ENCODE data around the gene P4HB. TPM values are rescaled to one million over a fixed set of nuclear protein-coding genes. Genes with fewer than 3 reads are reported as not detected.

The P4HB gene
- total RNA-seq, 6 donors from 2014 or later, result 374 to 627 (median 531) TPM

GRCh38 chr17:81849457-81849856, 10.9 kb downstream of the P4HB start:
- H3K27ac ChIP-seq, result no peak overlapping the region
- H3K4me3 ChIP-seq, result no peak overlapping the region
- H3K36me3 ChIP-seq, result peaks cover 59 to 99% (median 86%) of the 10 kb centered on the region in 4 donors
- DNase-seq (no peak), ATAC-seq (ENCODE audit: low FRiP score in 2 of 2) (no peak)
- no peaks in the 10 kb centered on the region for H3K4me1 ChIP-seq
- TF ChIP-seq CTCF (IDR thresholded peaks at IDR 0.05) (no peak), EP300 (IDR thresholded peaks at IDR 0.05) (no peak), POLR2AphosphoS5 (IDR thresholded peaks at IDR 0.05) (no peak), POLR2A (IDR thresholded peaks at IDR 0.05) (no peak)
- no peaks in the 10 kb centered on the region for H3K9me3 ChIP-seq
- WGBS, 2 donors, result 91 to 92% methylated on average over 12 of the region's 12 CpGs
- no peaks in the 10 kb centered on the region for H3K27me3 ChIP-seq

- no peak for ATAC-seq (ENCODE audit: low FRiP score in 2 of 2)
- WGBS, 2 donors, result 85 to 90% methylated on average over 7 to 24 of the region's 24 CpGs
These were observed 13.3 kb downstream of the P4HB start for GRCh38 chr17:81846743-81847689.

GRCh38 chr17:81845881-81846742, 14.2 kb downstream of the P4HB start:
- Histone ChIP-seq H3K4me3 (no peak overlapping the region), H3K4me1 (peaks cover 0 to 4% (median under 1%) of the 10 kb centered on the region in 4 donors), H3K27me3 (no peaks in the 10 kb centered on the region), H3K9me3 (no peaks in the 10 kb centered on the region), H3K27ac (peak overlapping the region in 1 of 4 donors; percentile 22), H3K36me3 (peaks cover 37 to 92% (median 71%) of the 10 kb centered on the region in 4 donors)
- 92 to 93% methylated on average over 28 to 38 of the region's 38 CpGs for WGBS, 2 donors
- peak in 1 of 2 donors; percentile 63 for DNase-seq
- TF ChIP-seq POLR2A (IDR thresholded peaks at IDR 0.05) (no peak), EP300 (IDR thresholded peaks at IDR 0.05) (no peak), POLR2AphosphoS5 (IDR thresholded peaks at IDR 0.05) (no peak), CTCF (IDR thresholded peaks at IDR 0.05) (no peak)
- no peak for ATAC-seq (ENCODE audit: low FRiP score in 2 of 2)

More at GRCh38 chr17:81846743-81847689, 13.3 kb downstream of the P4HB start:
- Histone ChIP-seq H3K36me3 (peaks cover 42 to 99% (median 80%) of the 10 kb centered on the region in 4 donors), H3K27ac (peak overlapping the region in 1 of 4 donors; percentile 22), H3K9me3 (no peaks in the 10 kb centered on the region), H3K4me1 (no peaks in the 10 kb centered on the region), H3K4me3 (no peak overlapping the region), H3K27me3 (no peaks in the 10 kb centered on the region)
- peak in 1 of 2 donors; percentile 46 for DNase-seq
- no peak for TF ChIP-seq EP300 (IDR thresholded peaks at IDR 0.05)
- no peak for TF ChIP-seq POLR2A (IDR thresholded peaks at IDR 0.05)
- TF ChIP-seq CTCF (IDR thresholded peaks at IDR 0.05), result no peak
- no peak for TF ChIP-seq POLR2AphosphoS5 (IDR thresholded peaks at IDR 0.05)

GRCh38 chr17:81845361-81845760, 15.0 kb downstream of the P4HB start:
- no peak overlapping the region for H3K27ac ChIP-seq
- no peaks in the 10 kb centered on the region for H3K9me3 ChIP-seq
- WGBS, 2 donors, result 92 to 93% methylated on average over 13 of the region's 13 CpGs
- peaks cover 37 to 85% (median 66%) of the 10 kb centered on the region in 4 donors for H3K36me3 ChIP-seq
- ATAC-seq (ENCODE audit: low FRiP score in 2 of 2) (no peak), DNase-seq (peak in 1 of 2 donors; percentile 44)
- no peak for TF ChIP-seq CTCF (IDR thresholded peaks at IDR 0.05)
- TF ChIP-seq EP300 (IDR thresholded peaks at IDR 0.05), result no peak
- TF ChIP-seq POLR2A (IDR thresholded peaks at IDR 0.05), result no peak
- TF ChIP-seq POLR2AphosphoS5 (IDR thresholded peaks at IDR 0.05), result no peak
- H3K27me3 ChIP-seq, result no peaks in the 10 kb centered on the region
- no peak overlapping the region for H3K4me3 ChIP-seq
- peaks cover 0 to 10% (median 1%) of the 10 kb centered on the region in 4 donors for H3K4me1 ChIP-seq

Data from upper lobe of left lung (tissue), 6 donors.